ENCODE results near the gene EGFR.

GRCh38 chr7:55198634-55199392 lies 180.0 kb downstream of the EGFR start:
- TF ChIP-seq, protein P1, sequence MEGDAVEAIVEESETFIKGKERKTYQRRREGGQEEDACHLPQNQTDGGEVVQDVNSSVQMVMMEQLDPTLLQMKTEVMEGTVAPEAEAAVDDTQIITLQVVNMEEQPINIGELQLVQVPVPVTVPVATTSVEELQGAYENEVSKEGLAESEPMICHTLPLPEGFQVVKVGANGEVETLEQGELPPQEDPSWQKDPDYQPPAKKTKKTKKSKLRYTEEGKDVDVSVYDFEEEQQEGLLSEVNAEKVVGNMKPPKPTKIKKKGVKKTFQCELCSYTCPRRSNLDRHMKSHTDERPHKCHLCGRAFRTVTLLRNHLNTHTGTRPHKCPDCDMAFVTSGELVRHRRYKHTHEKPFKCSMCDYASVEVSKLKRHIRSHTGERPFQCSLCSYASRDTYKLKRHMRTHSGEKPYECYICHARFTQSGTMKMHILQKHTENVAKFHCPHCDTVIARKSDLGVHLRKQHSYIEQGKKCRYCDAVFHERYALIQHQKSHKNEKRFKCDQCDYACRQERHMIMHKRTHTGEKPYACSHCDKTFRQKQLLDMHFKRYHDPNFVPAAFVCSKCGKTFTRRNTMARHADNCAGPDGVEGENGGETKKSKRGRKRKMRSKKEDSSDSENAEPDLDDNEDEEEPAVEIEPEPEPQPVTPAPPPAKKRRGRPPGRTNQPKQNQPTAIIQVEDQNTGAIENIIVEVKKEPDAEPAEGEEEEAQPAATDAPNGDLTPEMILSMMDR (IDR thresholded peaks at IDR 0.05): no peak
- no peak for TF ChIP-seq SIN3A (IDR thresholded peaks at IDR 0.05; ENCODE audit: borderline replicate concordance, low read depth, low read length)
- TF ChIP-seq MEF2A (IDR thresholded peaks at IDR 0.05; ENCODE audit: borderline replicate concordance, low read depth): no peak
- TF ChIP-seq, protein P2, sequence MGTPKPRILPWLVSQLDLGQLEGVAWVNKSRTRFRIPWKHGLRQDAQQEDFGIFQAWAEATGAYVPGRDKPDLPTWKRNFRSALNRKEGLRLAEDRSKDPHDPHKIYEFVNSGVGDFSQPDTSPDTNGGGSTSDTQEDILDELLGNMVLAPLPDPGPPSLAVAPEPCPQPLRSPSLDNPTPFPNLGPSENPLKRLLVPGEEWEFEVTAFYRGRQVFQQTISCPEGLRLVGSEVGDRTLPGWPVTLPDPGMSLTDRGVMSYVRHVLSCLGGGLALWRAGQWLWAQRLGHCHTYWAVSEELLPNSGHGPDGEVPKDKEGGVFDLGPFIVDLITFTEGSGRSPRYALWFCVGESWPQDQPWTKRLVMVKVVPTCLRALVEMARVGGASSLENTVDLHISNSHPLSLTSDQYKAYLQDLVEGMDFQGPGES (IDR thresholded peaks at IDR 0.05; ENCODE audit: low read depth, low read length): no peak
- TF ChIP-seq EP300 (IDR thresholded peaks at IDR 0.05; ENCODE audit: borderline replicate concordance in 1 of 2, low read depth in 1 of 2, low read length in 1 of 2): no peak
- TF ChIP-seq FOSL2 (IDR thresholded peaks at IDR 0.05; ENCODE audit: borderline replicate concordance, low read depth): no peak
- TF ChIP-seq, protein P3, sequence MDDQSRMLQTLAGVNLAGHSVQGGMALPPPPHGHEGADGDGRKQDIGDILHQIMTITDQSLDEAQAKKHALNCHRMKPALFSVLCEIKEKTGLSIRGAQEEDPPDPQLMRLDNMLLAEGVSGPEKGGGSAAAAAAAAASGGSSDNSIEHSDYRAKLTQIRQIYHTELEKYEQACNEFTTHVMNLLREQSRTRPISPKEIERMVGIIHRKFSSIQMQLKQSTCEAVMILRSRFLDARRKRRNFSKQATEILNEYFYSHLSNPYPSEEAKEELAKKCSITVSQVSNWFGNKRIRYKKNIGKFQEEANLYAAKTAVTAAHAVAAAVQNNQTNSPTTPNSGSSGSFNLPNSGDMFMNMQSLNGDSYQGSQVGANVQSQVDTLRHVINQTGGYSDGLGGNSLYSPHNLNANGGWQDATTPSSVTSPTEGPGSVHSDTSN (IDR thresholded peaks at IDR 0.05): no peak
- TF ChIP-seq MAX (IDR thresholded peaks at IDR 0.05; ENCODE audit: low read depth): no peak
- TF ChIP-seq ELF1 (IDR thresholded peaks at IDR 0.05): no peak
- no peak for TF ChIP-seq USF2 (IDR thresholded peaks at IDR 0.05; ENCODE audit: borderline replicate concordance, low read depth, low read length)

Data from SK-N-SH (cell line).